SK-N-SH treated with all-trans-retinoic acid at 6 μM for 48 hours (cell line): ENCODE results near the gene ME3.

Experiments
- ATAC-seq: fragments of 200-7000 bp; cut with Tn5 transposase; 3 replicates; pipeline ENCODE4 v1.9.1; 2020; ENCODE audit warnings: mild to moderate bottlenecking, moderate library complexity
- ARNTL ChIP-seq: fragments of 450-650 bp; formaldehyde crosslinking; IDR thresholded peaks from 2 replicates; pipeline ENCODE4 v1.5.0; 2020; ENCODE audit warnings: low read depth, mild to moderate bottlenecking, moderate library complexity, borderline replicate concordance
- CREB5 ChIP-seq: fragments of 250-450 bp; sonication (Bioruptor Pico); IDR thresholded peaks from 2 replicates; pipeline ENCODE4 v1.5.1; 2020; ENCODE audit warnings: low read depth, mild to moderate bottlenecking, moderate library complexity
- CSDC2 ChIP-seq: fragments of 250-450 bp; sonication (Bioruptor Pico); IDR thresholded peaks from 2 replicates; pipeline ENCODE4 v1.5.0; 2020; ENCODE audit warnings: mild to moderate bottlenecking, moderate library complexity
- CSRNP3 ChIP-seq: fragments of 250-450 bp; sonication (Bioruptor Pico); IDR thresholded peaks from 2 replicates; pipeline ENCODE4 v1.5.1; 2021; ENCODE audit warnings: mild to moderate bottlenecking, moderate library complexity
- ESRRG ChIP-seq: fragments of 250-450 bp; sonication (Bioruptor Pico); IDR thresholded peaks from 2 replicates; pipeline ENCODE4 v1.6.1; 2021; ENCODE audit warnings: mild to moderate bottlenecking
- GLIS3 ChIP-seq: fragments of 250-450 bp; sonication (Bioruptor Pico); IDR thresholded peaks from 2 replicates; pipeline ENCODE4 v1.5.0; 2020; ENCODE audit warnings: mild to moderate bottlenecking, moderate library complexity
- ISL1 ChIP-seq: fragments of 250-450 bp; sonication (Bioruptor Pico); IDR thresholded peaks from 2 replicates; pipeline ENCODE4 v2.1.2; 2022; ENCODE audit warnings: mild to moderate bottlenecking, moderate library complexity
- OSR1 ChIP-seq: fragments of 250-450 bp; sonication (Bioruptor Pico); IDR thresholded peaks from 2 replicates; pipeline ENCODE4 v1.8.0; 2022; ENCODE audit warnings: moderate library complexity, mild to moderate bottlenecking, inconsistent platforms
- PATZ1 ChIP-seq: fragments of 250-450 bp; sonication (Bioruptor Pico); IDR thresholded peaks from 2 replicates; pipeline ENCODE4 v1.8.0; 2020; ENCODE audit warnings: mild to moderate bottlenecking, moderate library complexity, borderline replicate concordance
- POU6F1 ChIP-seq: fragments of 250-450 bp; sonication (Bioruptor Pico); IDR thresholded peaks from 2 replicates; pipeline ENCODE4 v1.8.0; 2021; ENCODE audit warnings: low read depth, mild to moderate bottlenecking, moderate library complexity, borderline replicate concordance
- RARB ChIP-seq: fragments of 250-450 bp; sonication (Bioruptor Pico); IDR thresholded peaks from 2 replicates; pipeline ENCODE4 v1.8.0; 2021; ENCODE audit warnings: mild to moderate bottlenecking, moderate library complexity
- TSHZ2 ChIP-seq: fragments of 250-450 bp; sonication (Bioruptor Pico); IDR thresholded peaks from 2 replicates; pipeline ENCODE4 v1.5.0; 2020; ENCODE audit warnings: mild to moderate bottlenecking, moderate library complexity
- ZC3H10 ChIP-seq: fragments of 250-450 bp; sonication (Bioruptor Pico); IDR thresholded peaks from 2 replicates; pipeline ENCODE4 v1.5.1; 2021; ENCODE audit warnings: mild to moderate bottlenecking, moderate library complexity
- ZFP3 ChIP-seq: fragments of 250-450 bp; sonication (Bioruptor Pico); IDR thresholded peaks from 2 replicates; pipeline ENCODE4 v1.5.0; 2020; ENCODE audit warnings: mild to moderate bottlenecking, moderate library complexity
- ZFP30 ChIP-seq: fragments of 450-650 bp; formaldehyde crosslinking; IDR thresholded peaks from 2 replicates; pipeline ENCODE4 v1.5.0; 2022; ENCODE audit warnings: mild to moderate bottlenecking, moderate library complexity
- ZNF565 ChIP-seq: fragments of 450-650 bp; formaldehyde crosslinking; conservative IDR thresholded peaks from 2 replicates; pipeline ENCODE4 v1.5.0; 2020; ENCODE audit warnings: low read depth, mild to moderate bottlenecking, moderate library complexity
- ZNF8 ChIP-seq: fragments of 450-650 bp; formaldehyde crosslinking; IDR thresholded peaks from 2 replicates; pipeline ENCODE4 v1.5.0; 2020; ENCODE audit warnings: mild to moderate bottlenecking, moderate library complexity

ME3 gene

GRCh38 chr11:86459682-86460460, 212.5 kb downstream of the ME3 start:
- TF ChIP-seq ZNF8 (no peak), ZFP3 (peak; percentile 14; the same call in 1 of the 2 replicates), CSDC2 (CRISPR knock-in tag) (no peak), ISL1 (CRISPR knock-in tag) (peak; percentile 65), PATZ1 (peak; percentile 37; the same call in 1 of the 2 replicates), OSR1 (no peak), CSRNP3 (no peak), ZFP30 (no peak), ARNTL (CRISPR knock-in tag) (no peak), CREB5 (CRISPR knock-in tag) (0 out of 2 replicates have a peak, but pooled peaks have one; percentile 39), ZC3H10 (no peak), ZNF565 (no peak), TSHZ2 (no peak)
- TF ChIP-seq, all 23 proteins: peak for 4
- peak; percentile 79 for ATAC-seq

GRCh38 chr11:86459002-86459385, 213.4 kb downstream of the ME3 start:
- TF ChIP-seq POU6F1 (CRISPR knock-in tag) (no peak), ESRRG (CRISPR knock-in tag) (no peak), RARB (CRISPR knock-in tag) (no peak), GLIS3 (CRISPR knock-in tag) (no peak), ZFP3 (no peak), TSHZ2 (no peak), CSRNP3 (no peak), ZFP30 (no peak), ZNF8 (no peak)
- ATAC-seq: no peak; the same call in 2 of the 3 replicates
